IMR-90 (cell line): ENCODE measurements around the gene RPAIN.

ENCODE experiments used
- CHD1 ChIP-seq: IDR thresholded peaks from 2 replicates; pipeline ENCODE4 v1.6.1; 2012; ENCODE audit warnings: low read depth, low read length, improper control_type of control experiment
- MAFK ChIP-seq: IDR thresholded peaks from 2 replicates; pipeline ENCODE4 v1.6.1; 2012; ENCODE audit warnings: low read depth, low read length, improper control_type of control experiment
- MXI1 ChIP-seq: IDR thresholded peaks from 2 replicates; pipeline ENCODE4 v1.6.1; 2012; ENCODE audit warnings: low read depth, mild to moderate bottlenecking, low read length, moderate library complexity, borderline replicate concordance
- POLR2A ChIP-seq: IDR thresholded peaks from 2 replicates; pipeline ENCODE4 v1.6.1; 2012; ENCODE audit warnings: mild to moderate bottlenecking, low read depth, low read length
- RAD21 ChIP-seq: IDR thresholded peaks from 2 replicates; pipeline ENCODE4 v1.6.1; 2012; ENCODE audit warnings: low read length, improper control_type of control experiment
- RFX5 ChIP-seq: IDR thresholded peaks from 2 replicates; pipeline ENCODE4 v1.8.0; 2012; ENCODE audit warnings: low read depth, mild to moderate bottlenecking, low read length, moderate library complexity
- SMC3 ChIP-seq: fragments of 150-350 bp; IDR thresholded peaks from 2 replicates; pipeline ENCODE4 v1.6.1; 2016; ENCODE audit warnings: low read depth, mild to moderate bottlenecking, antibody characterized with exemption, low read length, moderate library complexity
- TF ChIP-seq, protein P1 (sequence below): conservative IDR thresholded peaks from 2 replicates; pipeline ENCODE4 v1.5.1; 2012; ENCODE audit warnings: mild to moderate bottlenecking, low read depth, low read length, improper control_type of control experiment
- TF ChIP-seq, protein P2 (sequence below): fragments of 150-350 bp; IDR thresholded peaks from 2 replicates; pipeline ENCODE4 v1.6.1; 2017; ENCODE audit warnings: mild to moderate bottlenecking, antibody characterized with exemption, low read length, low read depth
- TF ChIP-seq, protein P3 (sequence below): fragments of 150-350 bp; IDR thresholded peaks from 2 replicates; pipeline ENCODE4 v1.6.1; 2016; ENCODE audit warnings: low read depth, mild to moderate bottlenecking, low read length, moderate library complexity, borderline replicate concordance

DNA sequence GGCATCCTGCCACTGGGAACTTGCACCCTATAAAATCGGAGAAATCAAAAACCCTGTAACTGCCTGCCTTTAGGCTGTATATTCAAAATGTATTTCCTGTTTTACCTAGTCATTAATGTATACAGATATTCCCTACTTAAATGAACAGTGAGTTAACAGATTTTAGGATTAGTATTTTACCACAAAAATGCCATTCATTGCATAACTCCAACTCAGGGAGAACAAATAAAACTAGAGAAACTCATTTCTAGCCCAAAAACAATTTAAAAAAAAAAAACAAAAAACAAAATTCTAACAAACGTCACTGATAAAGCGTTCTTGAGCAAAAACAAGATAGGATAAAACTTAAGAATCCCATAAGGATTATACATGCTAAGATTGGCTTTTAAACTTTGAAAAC, 52.5 kb downstream of the RPAIN start:
- TF ChIP-seq, protein P1, sequence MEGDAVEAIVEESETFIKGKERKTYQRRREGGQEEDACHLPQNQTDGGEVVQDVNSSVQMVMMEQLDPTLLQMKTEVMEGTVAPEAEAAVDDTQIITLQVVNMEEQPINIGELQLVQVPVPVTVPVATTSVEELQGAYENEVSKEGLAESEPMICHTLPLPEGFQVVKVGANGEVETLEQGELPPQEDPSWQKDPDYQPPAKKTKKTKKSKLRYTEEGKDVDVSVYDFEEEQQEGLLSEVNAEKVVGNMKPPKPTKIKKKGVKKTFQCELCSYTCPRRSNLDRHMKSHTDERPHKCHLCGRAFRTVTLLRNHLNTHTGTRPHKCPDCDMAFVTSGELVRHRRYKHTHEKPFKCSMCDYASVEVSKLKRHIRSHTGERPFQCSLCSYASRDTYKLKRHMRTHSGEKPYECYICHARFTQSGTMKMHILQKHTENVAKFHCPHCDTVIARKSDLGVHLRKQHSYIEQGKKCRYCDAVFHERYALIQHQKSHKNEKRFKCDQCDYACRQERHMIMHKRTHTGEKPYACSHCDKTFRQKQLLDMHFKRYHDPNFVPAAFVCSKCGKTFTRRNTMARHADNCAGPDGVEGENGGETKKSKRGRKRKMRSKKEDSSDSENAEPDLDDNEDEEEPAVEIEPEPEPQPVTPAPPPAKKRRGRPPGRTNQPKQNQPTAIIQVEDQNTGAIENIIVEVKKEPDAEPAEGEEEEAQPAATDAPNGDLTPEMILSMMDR = no peak
- TF ChIP-seq, protein P2, sequence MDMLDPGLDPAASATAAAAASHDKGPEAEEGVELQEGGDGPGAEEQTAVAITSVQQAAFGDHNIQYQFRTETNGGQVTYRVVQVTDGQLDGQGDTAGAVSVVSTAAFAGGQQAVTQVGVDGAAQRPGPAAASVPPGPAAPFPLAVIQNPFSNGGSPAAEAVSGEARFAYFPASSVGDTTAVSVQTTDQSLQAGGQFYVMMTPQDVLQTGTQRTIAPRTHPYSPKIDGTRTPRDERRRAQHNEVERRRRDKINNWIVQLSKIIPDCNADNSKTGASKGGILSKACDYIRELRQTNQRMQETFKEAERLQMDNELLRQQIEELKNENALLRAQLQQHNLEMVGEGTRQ = no peak
- no peak for TF ChIP-seq POLR2A
- TF ChIP-seq CHD1 = no peak
- TF ChIP-seq RAD21 = no peak
- TF ChIP-seq MXI1 = no peak
- no peak for TF ChIP-seq RFX5
- TF ChIP-seq, protein P3, sequence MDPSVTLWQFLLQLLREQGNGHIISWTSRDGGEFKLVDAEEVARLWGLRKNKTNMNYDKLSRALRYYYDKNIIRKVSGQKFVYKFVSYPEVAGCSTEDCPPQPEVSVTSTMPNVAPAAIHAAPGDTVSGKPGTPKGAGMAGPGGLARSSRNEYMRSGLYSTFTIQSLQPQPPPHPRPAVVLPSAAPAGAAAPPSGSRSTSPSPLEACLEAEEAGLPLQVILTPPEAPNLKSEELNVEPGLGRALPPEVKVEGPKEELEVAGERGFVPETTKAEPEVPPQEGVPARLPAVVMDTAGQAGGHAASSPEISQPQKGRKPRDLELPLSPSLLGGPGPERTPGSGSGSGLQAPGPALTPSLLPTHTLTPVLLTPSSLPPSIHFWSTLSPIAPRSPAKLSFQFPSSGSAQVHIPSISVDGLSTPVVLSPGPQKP = no peak
- no peak for TF ChIP-seq SMC3
- no peak for TF ChIP-seq MAFK
